ENCODE data around the gene GALNT13.

The GALNT13 gene

DNA sequence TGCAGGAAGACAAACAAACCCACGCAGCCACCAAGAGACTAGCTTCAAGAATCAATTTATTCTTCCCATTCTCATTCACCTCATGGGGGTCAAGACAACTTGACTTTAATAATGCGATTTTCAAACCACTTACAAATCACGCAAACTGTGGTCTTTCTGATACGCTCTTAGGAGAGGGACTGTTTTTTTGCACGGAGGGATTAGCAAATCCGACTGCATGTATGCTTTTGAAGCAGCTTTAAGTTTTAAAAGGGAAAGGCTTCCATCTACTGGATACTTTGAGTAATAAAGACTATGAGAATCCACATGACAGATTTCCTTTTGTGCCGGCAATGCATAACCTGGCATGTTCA lies 503.8 kb downstream of the GALNT13 start:
- DNase-seq (ENCODE audit: low read depth), result peak; percentile 27
- TF ChIP-seq, protein P1, sequence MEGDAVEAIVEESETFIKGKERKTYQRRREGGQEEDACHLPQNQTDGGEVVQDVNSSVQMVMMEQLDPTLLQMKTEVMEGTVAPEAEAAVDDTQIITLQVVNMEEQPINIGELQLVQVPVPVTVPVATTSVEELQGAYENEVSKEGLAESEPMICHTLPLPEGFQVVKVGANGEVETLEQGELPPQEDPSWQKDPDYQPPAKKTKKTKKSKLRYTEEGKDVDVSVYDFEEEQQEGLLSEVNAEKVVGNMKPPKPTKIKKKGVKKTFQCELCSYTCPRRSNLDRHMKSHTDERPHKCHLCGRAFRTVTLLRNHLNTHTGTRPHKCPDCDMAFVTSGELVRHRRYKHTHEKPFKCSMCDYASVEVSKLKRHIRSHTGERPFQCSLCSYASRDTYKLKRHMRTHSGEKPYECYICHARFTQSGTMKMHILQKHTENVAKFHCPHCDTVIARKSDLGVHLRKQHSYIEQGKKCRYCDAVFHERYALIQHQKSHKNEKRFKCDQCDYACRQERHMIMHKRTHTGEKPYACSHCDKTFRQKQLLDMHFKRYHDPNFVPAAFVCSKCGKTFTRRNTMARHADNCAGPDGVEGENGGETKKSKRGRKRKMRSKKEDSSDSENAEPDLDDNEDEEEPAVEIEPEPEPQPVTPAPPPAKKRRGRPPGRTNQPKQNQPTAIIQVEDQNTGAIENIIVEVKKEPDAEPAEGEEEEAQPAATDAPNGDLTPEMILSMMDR (IDR thresholded peaks at IDR 0.05; ENCODE audit: control insufficient read depth, extremely low read depth, insufficient read depth), result peak; percentile 40
- H3K4me3 ChIP-seq (ENCODE audit: low read depth, low read length), result no peak overlapping the region

DNA sequence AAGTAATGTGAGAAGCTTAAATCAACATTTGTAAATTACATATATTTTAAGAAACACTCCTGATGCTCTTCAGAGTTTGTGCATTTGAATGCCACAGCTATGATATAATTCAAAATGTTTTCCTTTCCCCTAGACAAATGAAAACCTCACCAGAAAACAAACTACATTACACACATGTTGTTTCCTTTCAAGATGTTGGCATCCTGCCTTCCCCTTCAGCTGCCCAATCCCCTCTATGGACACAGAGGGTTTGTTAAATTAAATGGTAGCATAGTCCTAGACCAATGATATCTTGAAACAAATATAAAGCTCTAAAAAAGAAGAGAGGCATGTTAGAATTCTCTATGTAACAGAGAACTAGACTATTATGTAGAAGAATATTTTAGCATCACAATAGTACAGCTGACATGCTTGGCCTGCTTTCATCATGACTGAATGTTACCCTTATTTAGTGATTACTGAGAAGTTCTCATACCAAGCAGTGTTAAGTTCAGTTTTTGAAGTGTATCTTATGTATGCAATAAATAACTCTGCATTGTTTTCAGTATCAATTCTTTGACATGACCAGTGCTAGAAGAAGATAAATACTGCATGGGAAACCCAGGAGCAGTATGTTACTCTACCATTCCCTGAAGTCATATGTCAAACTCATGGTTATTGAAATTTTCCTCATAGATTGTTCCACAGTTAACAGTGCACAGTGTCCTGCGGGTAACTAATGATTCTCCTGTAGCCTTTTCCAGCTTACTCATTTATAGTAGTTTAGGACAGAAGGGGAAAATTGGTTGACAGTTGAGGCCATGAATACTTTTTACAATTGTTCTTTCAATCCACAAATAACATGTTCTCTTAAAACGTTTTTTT lies 510.4 kb downstream of the GALNT13 start:
- H3K4me3 ChIP-seq (ENCODE audit: low read depth, low read length), result no peak overlapping the region
- DNase-seq (ENCODE audit: low read depth), result no peak
- TF ChIP-seq, protein P1 (IDR thresholded peaks at IDR 0.05; ENCODE audit: control insufficient read depth, extremely low read depth, insufficient read depth), result no peak

DNA sequence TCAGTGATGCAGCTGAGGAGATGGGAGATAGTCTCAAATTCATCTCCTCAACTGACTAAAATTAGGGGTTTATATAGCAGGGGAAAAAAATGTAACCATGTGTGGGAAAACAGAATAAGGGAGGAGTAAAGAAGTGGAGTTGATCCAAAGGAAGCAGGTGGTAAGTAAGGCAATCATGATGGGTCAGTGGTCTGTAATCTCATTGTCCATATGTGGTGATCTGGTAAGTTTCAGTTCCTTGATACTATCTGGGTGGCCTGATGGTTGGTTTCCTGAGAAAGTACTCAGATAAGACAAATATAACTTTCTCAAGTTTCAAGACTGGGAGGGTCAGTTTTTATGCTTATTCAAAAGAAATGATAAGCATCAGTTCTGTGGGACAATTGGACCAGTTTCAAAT lies 514.5 kb downstream of the GALNT13 start:
- no peak for DNase-seq (ENCODE audit: low read depth)
- TF ChIP-seq, protein P1 (IDR thresholded peaks at IDR 0.05; ENCODE audit: control insufficient read depth, extremely low read depth, insufficient read depth), result no peak

DNA sequence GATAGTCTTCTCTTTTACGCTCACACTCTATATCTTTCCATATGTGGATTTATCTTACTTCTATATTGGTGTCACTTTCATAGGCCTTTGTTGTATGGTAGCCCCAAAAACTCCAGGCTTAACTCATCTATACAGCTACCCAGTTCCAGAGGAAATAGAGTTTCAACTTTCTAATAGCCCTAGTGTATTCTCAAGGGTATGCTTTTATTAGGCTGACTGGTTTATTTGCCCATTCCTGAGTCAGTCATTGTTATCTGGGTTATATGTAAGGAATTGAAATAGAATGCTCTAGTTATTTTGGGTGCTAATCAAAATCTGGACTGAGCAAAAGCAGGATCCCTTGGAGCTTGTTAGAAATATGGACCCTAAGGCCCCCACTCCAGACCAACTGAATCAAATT lies 519.3 kb downstream of the GALNT13 start:
- DNase-seq (ENCODE audit: low read depth), result no peak
- TF ChIP-seq, protein P1 (IDR thresholded peaks at IDR 0.05; ENCODE audit: control insufficient read depth, extremely low read depth, insufficient read depth), result no peak
- H3K4me3 ChIP-seq (ENCODE audit: low read depth, low read length), result no peak overlapping the region

More for the DNA sequence above, 514.5 kb downstream of the GALNT13 start:
- no peak overlapping the region for H3K4me3 ChIP-seq (ENCODE audit: low read depth, low read length)

- TF ChIP-seq, protein P1 (IDR thresholded peaks at IDR 0.05; ENCODE audit: control insufficient read depth, extremely low read depth, insufficient read depth), result no peak
- DNase-seq (ENCODE audit: low read depth), result no peak
- no peak overlapping the region for H3K4me3 ChIP-seq (ENCODE audit: low read depth, low read length)
These were observed 520.5 kb downstream of the GALNT13 start for GRCh38 chr2:154392256-154392655.

GRCh38 chr2:154394600-154394999 lies 522.9 kb downstream of the GALNT13 start:
- H3K4me3 ChIP-seq (ENCODE audit: low read depth, low read length), result no peak overlapping the region
- no peak for DNase-seq (ENCODE audit: low read depth)
- TF ChIP-seq, protein P1 (IDR thresholded peaks at IDR 0.05; ENCODE audit: control insufficient read depth, extremely low read depth, insufficient read depth), result no peak
